Measurements from ENCODE around the gene PSMG2.
A peak's percentile ranks its signal among the peaks of the same experiment; 100 is the strongest.

- TF ChIP-seq CTCF (IDR thresholded peaks at IDR 0.05) (peak; percentile 76 to 94 (median 92)), POLR2A (IDR thresholded peaks at IDR 0.05) (no peak)
Measured at GRCh38 chr18:12726774-12727550, 24.1 kb downstream of the PSMG2 start.

All from thyroid gland (tissue), 4 donors.